GM18505 (cell line): ENCODE data around the gene ACKR2.

Experiments
- ATAC-seq: cut with Tn5 transposase; IDR thresholded peaks from one replicate; pipeline ENCODE4 v1.9.1; 2021; ENCODE audit not compliant: unreplicated experiment
- POLR2A ChIP-seq: IDR thresholded peaks from 4 replicates; pipeline ENCODE4 v1.6.1; 2011; ENCODE audit warnings: borderline replicate concordance; ENCODE audit not compliant: insufficient read depth, insufficient read length; ENCODE audit errors: extremely low read depth

Gene ACKR2

GRCh38 chr3:42891042-42891441, 81.8 kb downstream of the ACKR2 start:
- no peak for ATAC-seq
- TF ChIP-seq POLR2A, result no peak

DNA sequence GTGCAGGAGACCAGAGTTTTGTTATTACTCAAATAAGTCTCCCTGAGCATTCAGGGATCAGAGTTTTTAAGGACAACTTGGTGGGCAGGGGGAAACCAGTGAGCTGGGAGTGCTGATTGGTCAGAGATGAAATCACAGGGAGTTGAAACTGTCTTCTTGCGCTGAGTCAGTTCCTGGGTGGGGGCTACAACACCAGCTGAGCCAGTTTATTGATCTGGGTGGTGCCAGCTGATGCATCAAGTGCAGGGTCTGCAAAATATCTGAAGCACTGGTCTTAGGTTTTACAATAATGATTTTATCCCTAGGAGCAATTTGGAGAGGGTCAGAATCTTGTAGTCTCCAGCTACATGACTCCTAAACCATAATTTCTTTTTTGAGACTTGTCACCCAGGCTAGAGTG, 82.9 kb downstream of the ACKR2 start:
- no peak for ATAC-seq
- no peak for TF ChIP-seq POLR2A

GRCh38 chr3:42892807-42893206, 83.6 kb downstream of the ACKR2 start:
- TF ChIP-seq POLR2A, result no peak
- no peak for ATAC-seq

- TF ChIP-seq POLR2A, result no peak
- no peak for ATAC-seq
Measured at GRCh38 chr3:42894698-42895579, 85.7 kb downstream of the ACKR2 start.

- no peak for TF ChIP-seq POLR2A
- no peak for ATAC-seq
Measured at GRCh38 chr3:42895580-42895868, 86.3 kb downstream of the ACKR2 start.

- no peak for TF ChIP-seq POLR2A
- ATAC-seq, result no peak
Measured at GRCh38 chr3:42898896-42899675, 89.8 kb downstream of the ACKR2 start.

DNA sequence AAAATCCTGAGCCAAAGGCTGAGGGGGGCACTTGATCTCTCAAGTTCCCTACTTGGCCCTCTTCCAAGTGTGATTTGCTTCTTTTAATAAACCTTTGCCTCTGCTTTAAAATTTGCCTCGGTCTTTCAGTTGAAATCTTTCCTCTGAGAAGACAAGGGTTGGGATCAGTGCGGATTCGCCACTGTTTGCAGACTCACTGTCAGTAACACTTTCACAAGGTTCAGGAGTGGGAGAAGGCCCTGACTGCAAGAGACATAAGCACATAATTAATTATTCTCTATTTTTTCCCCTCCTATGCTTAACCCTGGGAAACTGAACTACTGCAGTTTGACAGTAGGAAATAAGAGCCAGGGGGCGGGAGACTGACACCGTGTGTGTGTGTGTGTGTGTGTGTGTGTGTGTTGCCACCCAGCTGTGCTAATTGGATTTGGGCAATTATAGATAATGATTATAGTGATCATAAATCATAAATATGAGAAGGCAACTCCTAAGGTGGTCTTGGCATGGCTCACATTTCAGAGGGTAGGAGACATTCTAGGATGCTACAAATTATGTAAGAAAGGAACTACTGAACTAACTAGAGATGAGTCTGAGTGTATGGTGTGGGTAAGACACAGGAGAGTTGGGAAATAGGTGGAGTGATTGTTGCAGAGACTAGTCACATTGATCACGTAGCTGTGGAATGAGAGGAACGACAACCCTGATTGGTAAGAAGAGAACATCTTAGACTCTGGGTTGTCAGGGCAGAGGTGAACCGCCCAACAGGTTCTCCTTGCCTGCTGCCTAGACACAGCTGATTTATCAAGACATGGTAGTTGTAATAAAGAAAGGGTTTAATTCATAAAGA, 91.2 kb downstream of the ACKR2 start:
- TF ChIP-seq POLR2A, result no peak
- no peak for ATAC-seq

GRCh38 chr3:42901073-42901415, 91.8 kb downstream of the ACKR2 start:
- no peak for TF ChIP-seq POLR2A
- ATAC-seq, result no peak

GRCh38 chr3:42902257-42902656, 93.0 kb downstream of the ACKR2 start:
- no peak for TF ChIP-seq POLR2A
- ATAC-seq, result no peak

- no peak for ATAC-seq
- no peak for TF ChIP-seq POLR2A
Measured at GRCh38 chr3:42904076-42904475, 94.8 kb downstream of the ACKR2 start.

- ATAC-seq, result no peak
- TF ChIP-seq POLR2A, result no peak
Measured at GRCh38 chr3:42905740-42906069, 96.5 kb downstream of the ACKR2 start.

DNA sequence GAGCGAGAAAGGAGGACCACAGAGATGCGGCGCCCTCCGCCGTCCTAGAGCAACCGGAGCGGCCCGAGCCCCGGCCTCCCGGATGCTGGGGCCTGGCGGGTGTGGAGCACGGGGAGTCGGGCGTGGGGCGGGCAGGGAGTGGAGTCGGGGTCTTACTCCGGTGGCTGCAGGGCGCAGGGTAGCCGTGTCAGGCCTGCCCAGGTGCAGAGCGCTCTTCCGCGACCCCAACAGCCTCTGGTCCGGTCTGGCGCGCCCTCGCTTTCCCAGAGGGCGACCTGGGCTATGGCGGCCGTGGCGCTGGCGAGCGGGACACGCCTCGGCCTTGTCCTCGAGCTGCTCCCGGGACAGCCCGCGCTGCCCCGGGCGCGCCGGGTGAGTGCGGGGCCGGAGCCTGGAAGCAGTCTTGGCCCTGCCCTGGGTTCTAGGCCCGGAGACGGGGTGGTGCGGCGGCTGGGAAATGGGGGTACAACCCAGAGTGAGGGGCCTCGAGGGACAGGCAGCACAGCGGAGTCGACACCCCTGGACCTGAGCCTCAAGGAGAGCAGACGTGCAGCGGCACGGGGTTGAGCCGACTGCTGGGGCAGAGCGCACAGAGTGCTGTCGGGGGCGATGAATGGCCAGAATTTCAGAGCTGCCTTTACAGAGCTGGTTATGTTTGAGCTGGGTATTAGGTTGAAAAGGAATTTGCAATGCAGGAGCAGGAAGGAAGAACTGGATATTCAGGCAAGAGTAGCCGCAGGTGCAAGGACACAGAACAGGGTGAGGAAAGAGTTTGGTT, 97.0 kb downstream of the ACKR2 start, which contains the start of gene ZNF662:
Gene ZNF662, plus strand, starts transcription at position 73 of the 778 bp plus-strand sequence. CDS start 1,973 bp downstream, outside the sequence.
- no peak for TF ChIP-seq POLR2A
- no peak for ATAC-seq

DNA sequence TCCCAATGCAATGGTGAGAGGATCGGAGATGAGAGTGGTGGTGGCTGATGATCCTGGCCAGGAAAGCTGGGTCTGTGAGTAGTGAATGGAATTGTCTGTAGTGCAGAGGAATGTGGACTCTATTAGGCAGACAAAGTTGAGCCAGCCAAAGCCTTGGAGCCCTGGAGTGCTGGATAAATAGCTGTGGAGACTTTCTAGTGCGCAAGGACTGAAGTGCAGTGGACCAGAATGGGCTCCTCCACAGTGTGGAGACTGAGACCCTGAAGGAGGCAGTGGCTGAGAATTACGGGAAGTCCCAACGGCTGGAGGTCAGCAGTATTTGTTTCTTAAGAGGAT, 97.6 kb downstream of the ACKR2 start:
- no peak for TF ChIP-seq POLR2A
- ATAC-seq, result no peak
